SK-N-SH (cell line): ENCODE results near the gene UPB1. TPM values are rescaled to one million over a fixed set of nuclear protein-coding genes. Genes with fewer than 3 reads are reported as not detected.

Experiments
- EZH2phosphoT487 ChIP-seq: fragments of 200-600 bp; sonication (generic); IDR thresholded peaks from 2 replicates; pipeline ENCODE4 v1.6.1; 2017; ENCODE audit warnings: low read depth, mixed run types, mild to moderate bottlenecking, antibody characterized with exemption, moderate library complexity, borderline replicate concordance
- FOSL2 ChIP-seq: IDR thresholded peaks from 2 replicates; pipeline ENCODE4 v1.4.0; 2012; ENCODE audit warnings: low read depth, mild to moderate bottlenecking, moderate library complexity, borderline replicate concordance
- GATA2 ChIP-seq: sonication (generic); formaldehyde crosslinking; IDR thresholded peaks from 2 replicates; pipeline ENCODE4 v1.5.0; 2020; ENCODE audit warnings: mild to moderate bottlenecking, missing genetic modification reagents
- JUND ChIP-seq: IDR thresholded peaks from 2 replicates; pipeline ENCODE4 v1.4.0; 2012
- MEF2A ChIP-seq: IDR thresholded peaks from 2 replicates; pipeline ENCODE4 v1.4.0; 2012; ENCODE audit warnings: low read depth, borderline replicate concordance
- NFIC ChIP-seq: IDR thresholded peaks from 2 replicates; pipeline ENCODE4 v1.4.0; 2012; ENCODE audit warnings: borderline replicate concordance
- NRF1 ChIP-seq: IDR thresholded peaks from 2 replicates; pipeline ENCODE4 v1.6.1; 2012; ENCODE audit warnings: low read depth, mild to moderate bottlenecking, low read length
- POLR2AphosphoS5 ChIP-seq: IDR thresholded peaks from 2 replicates; pipeline ENCODE4 v1.6.1; 2012; ENCODE audit warnings: low read depth, low read length
- RCOR1 ChIP-seq: fragments of 150-350 bp; IDR thresholded peaks from 2 replicates; pipeline ENCODE4 v1.6.1; 2017; ENCODE audit warnings: antibody characterized with exemption, low read length
- REST ChIP-seq: IDR thresholded peaks from 2 replicates; pipeline ENCODE4 v1.6.1; 2012; ENCODE audit warnings: mild to moderate bottlenecking, low read depth, low read length, moderate library complexity
- SIN3A ChIP-seq: IDR thresholded peaks from 2 replicates; pipeline ENCODE4 v1.6.1; 2012; ENCODE audit warnings: low read depth, mild to moderate bottlenecking, low read length, moderate library complexity, borderline replicate concordance
- TCF12 ChIP-seq: IDR thresholded peaks from 2 replicates; pipeline ENCODE4 v1.4.0; 2012
- TEAD4 ChIP-seq: IDR thresholded peaks from 2 replicates; pipeline ENCODE4 v1.4.0; 2012; ENCODE audit warnings: mild to moderate bottlenecking, borderline replicate concordance; ENCODE audit not compliant: insufficient read depth
- YY1 ChIP-seq: IDR thresholded peaks from 2 replicates; pipeline ENCODE4 v1.4.0; 2012; ENCODE audit warnings: low read depth, mild to moderate bottlenecking
- polyA plus RNA-seq, 3 experiments: library from polyadenylated mRNA; depleted of rRNA; stranded (reverse); fragments of >200 nt; gene quantifications; 2 replicates each; pipeline ENCODE4 v1.2.3, GENCODE V29; 2012
- TF ChIP-seq, protein P1 (sequence below): fragments of 150-350 bp; IDR thresholded peaks from 2 replicates; pipeline ENCODE4 v1.6.1; 2017; ENCODE audit warnings: antibody characterized with exemption, low read length, low read depth, borderline replicate concordance
- TF ChIP-seq, protein P2 (sequence below): IDR thresholded peaks from 2 replicates; pipeline ENCODE4 v1.4.0; 2012; ENCODE audit warnings: low read depth, borderline replicate concordance
- TF ChIP-seq, protein P3 (sequence below): fragments of 200-600 bp; sonication (generic); IDR thresholded peaks from 2 replicates; pipeline ENCODE4 v1.6.1; 2017; ENCODE audit warnings: antibody characterized with exemption, mild to moderate bottlenecking, moderate library complexity
- TF ChIP-seq, protein P4 (sequence below): IDR thresholded peaks from 2 replicates; pipeline ENCODE4 v1.4.0; 2012; ENCODE audit warnings: low read depth

Gene UPB1
- polyA plus RNA-seq, 1 of the 3 experiments (the other 2 are of a cell fraction), result 0.30 TPM

- TF ChIP-seq TEAD4, result peak; percentile 97
- TF ChIP-seq NRF1, result no peak
- TF ChIP-seq, protein P1, sequence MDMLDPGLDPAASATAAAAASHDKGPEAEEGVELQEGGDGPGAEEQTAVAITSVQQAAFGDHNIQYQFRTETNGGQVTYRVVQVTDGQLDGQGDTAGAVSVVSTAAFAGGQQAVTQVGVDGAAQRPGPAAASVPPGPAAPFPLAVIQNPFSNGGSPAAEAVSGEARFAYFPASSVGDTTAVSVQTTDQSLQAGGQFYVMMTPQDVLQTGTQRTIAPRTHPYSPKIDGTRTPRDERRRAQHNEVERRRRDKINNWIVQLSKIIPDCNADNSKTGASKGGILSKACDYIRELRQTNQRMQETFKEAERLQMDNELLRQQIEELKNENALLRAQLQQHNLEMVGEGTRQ, result no peak
- TF ChIP-seq FOSL2, result peak; percentile 89
- peak; percentile 99 for TF ChIP-seq NFIC
- TF ChIP-seq YY1, result peak; percentile 43; the same call in 1 of the 2 replicates
- TF ChIP-seq TCF12, result peak; percentile 98
- TF ChIP-seq JUND, result peak; percentile 91
- TF ChIP-seq EZH2phosphoT487, result no peak
- TF ChIP-seq GATA2 (CRISPR knock-in tag), result peak; percentile 19; the same call in 1 of the 2 replicates
- peak; percentile 51; the same call in 1 of the 2 replicates for TF ChIP-seq POLR2AphosphoS5
- TF ChIP-seq, protein P2, sequence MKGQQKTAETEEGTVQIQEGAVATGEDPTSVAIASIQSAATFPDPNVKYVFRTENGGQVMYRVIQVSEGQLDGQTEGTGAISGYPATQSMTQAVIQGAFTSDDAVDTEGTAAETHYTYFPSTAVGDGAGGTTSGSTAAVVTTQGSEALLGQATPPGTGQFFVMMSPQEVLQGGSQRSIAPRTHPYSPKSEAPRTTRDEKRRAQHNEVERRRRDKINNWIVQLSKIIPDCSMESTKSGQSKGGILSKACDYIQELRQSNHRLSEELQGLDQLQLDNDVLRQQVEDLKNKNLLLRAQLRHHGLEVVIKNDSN, result 0 out of 2 replicates have a peak, but pooled peaks have one; percentile 8
- TF ChIP-seq REST, result peak; percentile 40; the same call in 1 of the 2 replicates
- TF ChIP-seq MEF2A, result peak; percentile 55
- TF ChIP-seq, protein P3, sequence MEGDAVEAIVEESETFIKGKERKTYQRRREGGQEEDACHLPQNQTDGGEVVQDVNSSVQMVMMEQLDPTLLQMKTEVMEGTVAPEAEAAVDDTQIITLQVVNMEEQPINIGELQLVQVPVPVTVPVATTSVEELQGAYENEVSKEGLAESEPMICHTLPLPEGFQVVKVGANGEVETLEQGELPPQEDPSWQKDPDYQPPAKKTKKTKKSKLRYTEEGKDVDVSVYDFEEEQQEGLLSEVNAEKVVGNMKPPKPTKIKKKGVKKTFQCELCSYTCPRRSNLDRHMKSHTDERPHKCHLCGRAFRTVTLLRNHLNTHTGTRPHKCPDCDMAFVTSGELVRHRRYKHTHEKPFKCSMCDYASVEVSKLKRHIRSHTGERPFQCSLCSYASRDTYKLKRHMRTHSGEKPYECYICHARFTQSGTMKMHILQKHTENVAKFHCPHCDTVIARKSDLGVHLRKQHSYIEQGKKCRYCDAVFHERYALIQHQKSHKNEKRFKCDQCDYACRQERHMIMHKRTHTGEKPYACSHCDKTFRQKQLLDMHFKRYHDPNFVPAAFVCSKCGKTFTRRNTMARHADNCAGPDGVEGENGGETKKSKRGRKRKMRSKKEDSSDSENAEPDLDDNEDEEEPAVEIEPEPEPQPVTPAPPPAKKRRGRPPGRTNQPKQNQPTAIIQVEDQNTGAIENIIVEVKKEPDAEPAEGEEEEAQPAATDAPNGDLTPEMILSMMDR, result no peak
- TF ChIP-seq, protein P4, sequence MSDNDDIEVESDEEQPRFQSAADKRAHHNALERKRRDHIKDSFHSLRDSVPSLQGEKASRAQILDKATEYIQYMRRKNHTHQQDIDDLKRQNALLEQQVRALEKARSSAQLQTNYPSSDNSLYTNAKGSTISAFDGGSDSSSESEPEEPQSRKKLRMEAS, result peak; percentile 66
- TF ChIP-seq SIN3A, result no peak
- 0 out of 2 replicates have a peak, but pooled peaks have one; percentile 42 for TF ChIP-seq RCOR1
These were observed 8.6 kb upstream of the UPB1 start (continued) for GRCh38 chr22:24486501-24486921.
